CD4-positive, alpha-beta T cell (primary cell): ENCODE results near the gene WDR90. TPM values are rescaled to one million over a fixed set of nuclear protein-coding genes. Genes with fewer than 3 reads are reported as not detected.
A peak's percentile ranks its signal among the peaks of the same experiment; 100 is the strongest.

Source experiments
- ATAC-seq: fragments of 200-7000 bp; cut with Tn5 transposase; one replicate; pipeline ENCODE4 v1.10.0; 2022; ENCODE audit warnings: mild to moderate bottlenecking; ENCODE audit not compliant: poor library complexity
- CTCF ChIA-PET: fragments of 350-600 bp; sonication (Branson Sonifier 250); formaldehyde crosslinking; loops from one replicate; lab custom pipeline; 2021; ENCODE audit warnings: antibody characterized with exemption, inconsistent platforms; lab: Charles Lee
- POLR2A ChIA-PET: fragments of 350-600 bp; sonication (Branson Sonifier 250); formaldehyde crosslinking; loops from one replicate; lab custom pipeline; 2021; ENCODE audit warnings: antibody characterized with exemption, inconsistent platforms; lab: Charles Lee
- DNase-seq, 14 experiments: peaks; one replicate each; pipeline ENCODE4 v3.0.0-alpha.2; 2013 to 2020; ENCODE audit warnings: mixed read lengths in 2 of 14
- H3K27ac ChIP-seq, 2 donors: one replicate each; pipeline versions ENCODE4 v1.5.1 to v1.7.0; 2013; ENCODE audit warnings: low read length in 2 of 2, low read depth in 1 of 2, mild to moderate bottlenecking in 1 of 2
- H3K27me3 ChIP-seq, 2 experiments: 1 replicate in 1 of 2; 2 replicates in 1 of 2; pipeline versions ENCODE4 v1.6.1 to v1.7.0; 2013; ENCODE audit warnings: low read length in 2 of 2, control low read depth in 1 of 2, mild to moderate bottlenecking in 1 of 2, moderate library complexity in 1 of 2; ENCODE audit not compliant: insufficient read depth in 2 of 2, control insufficient read depth in 1 of 2
- H3K36me3 ChIP-seq: one replicate; pipeline ENCODE4 v1.6.1; 2013; ENCODE audit warnings: low read length, control low read depth; ENCODE audit not compliant: insufficient read depth
- H3K4me1 ChIP-seq: one replicate; pipeline ENCODE4 v1.6.1; 2013; ENCODE audit warnings: low read length, control low read depth; ENCODE audit not compliant: insufficient read depth
- H3K4me3 ChIP-seq: one replicate; pipeline ENCODE4 v1.5.1; 2013; ENCODE audit warnings: mild to moderate bottlenecking, low read length, moderate library complexity
- H3K9me3 ChIP-seq, 2 experiments: 1 replicate in 1 of 2; 2 replicates in 1 of 2; pipeline versions ENCODE4 v1.6.1 to v1.7.0; 2013; ENCODE audit warnings: low read length in 2 of 2, mild to moderate bottlenecking in 2 of 2, control low read depth in 1 of 2, moderate library complexity in 1 of 2; ENCODE audit not compliant: control insufficient read depth in 1 of 2, insufficient read depth in 1 of 2
- H3K27ac Mint-ChIP-seq: one replicate; pipeline ENCODE4 v1.8.0; 2020; ENCODE audit warnings: mixed read lengths
- H3K27me3 Mint-ChIP-seq: one replicate; pipeline ENCODE4 v1.8.0; 2021; ENCODE audit warnings: mixed read lengths
- H3K36me3 Mint-ChIP-seq: one replicate; pipeline ENCODE4 v1.8.0; 2021; ENCODE audit warnings: low read depth, mixed read lengths
- H3K4me1 Mint-ChIP-seq: one replicate; pipeline ENCODE4 v1.8.0; 2021; ENCODE audit warnings: low read depth, mixed read lengths
- H3K4me3 Mint-ChIP-seq: one replicate; pipeline ENCODE4 v1.8.0; 2020; ENCODE audit warnings: mild to moderate bottlenecking, mixed read lengths
- H3K9me3 Mint-ChIP-seq: one replicate; pipeline ENCODE4 v1.8.0; 2020; ENCODE audit warnings: mixed read lengths
- intact Hi-C, 2 experiments: fragments of 100-400 bp; cut with DNase I in 1 of 2; cut with micrococcal nuclease in 1 of 2; formaldehyde crosslinking; loops; one replicate each; pipeline versions ENCODE4 v1.15.1 to v1.9.0; 2023 to 2025; cut with DNase I, micrococcal nuclease
- total RNA-seq, 174 experiments: library from RNA in 2 of 174; stranded (reverse) in 2 of 174; gene quantifications; one replicate each; pipeline ENCODE4 v1.2.3 and lab custom pipeline; 2021 to 2026
- TF ChIP-seq, protein P1 (sequence below): fragments of 200-600 bp; IDR thresholded peaks from one replicate; pipeline ENCODE4 v1.8.0; 2022; ENCODE audit warnings: antibody characterized with exemption, mild to moderate bottlenecking

The WDR90 gene
- total RNA-seq, 2 experiments from 2014 or later: 8.1 to 10.3 TPM

DNA sequence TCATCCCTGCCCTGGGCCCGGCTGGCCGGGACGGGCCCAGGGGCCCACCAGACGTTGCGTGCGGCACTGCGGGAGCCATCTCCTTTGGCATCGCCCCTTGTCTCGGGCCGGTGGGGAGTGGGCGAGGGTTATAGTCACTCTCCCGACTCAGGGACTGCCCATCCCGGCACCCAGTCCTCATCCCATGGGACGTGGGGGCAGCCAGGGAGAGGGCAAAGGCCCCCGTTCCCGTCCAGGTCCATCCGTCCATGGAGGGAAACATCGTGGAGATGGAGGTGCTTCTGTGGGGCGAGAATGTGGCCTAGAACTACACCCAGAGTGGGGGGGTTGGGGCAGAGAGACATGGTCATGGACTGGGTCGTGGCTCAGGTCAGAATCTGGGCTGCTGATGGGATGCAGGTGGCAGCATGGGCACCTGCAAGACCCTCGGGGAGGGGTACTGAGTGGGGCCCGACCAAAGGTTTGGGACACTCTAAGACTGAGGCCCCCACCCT is 2.4 kb upstream of the WDR90 start:
- H3K4me3 ChIP-seq: no peak overlapping the region
- Mint-ChIP-seq H3K27me3 (no peaks in the 10 kb centered on the region), H3K27ac (no peak overlapping the region), H3K4me1 (no peaks in the 10 kb centered on the region), H3K36me3 (no peaks in the 10 kb centered on the region), H3K9me3 (no peaks in the 10 kb centered on the region), H3K4me3 (peak overlapping the region; percentile 42)
- TF ChIP-seq, protein P1, sequence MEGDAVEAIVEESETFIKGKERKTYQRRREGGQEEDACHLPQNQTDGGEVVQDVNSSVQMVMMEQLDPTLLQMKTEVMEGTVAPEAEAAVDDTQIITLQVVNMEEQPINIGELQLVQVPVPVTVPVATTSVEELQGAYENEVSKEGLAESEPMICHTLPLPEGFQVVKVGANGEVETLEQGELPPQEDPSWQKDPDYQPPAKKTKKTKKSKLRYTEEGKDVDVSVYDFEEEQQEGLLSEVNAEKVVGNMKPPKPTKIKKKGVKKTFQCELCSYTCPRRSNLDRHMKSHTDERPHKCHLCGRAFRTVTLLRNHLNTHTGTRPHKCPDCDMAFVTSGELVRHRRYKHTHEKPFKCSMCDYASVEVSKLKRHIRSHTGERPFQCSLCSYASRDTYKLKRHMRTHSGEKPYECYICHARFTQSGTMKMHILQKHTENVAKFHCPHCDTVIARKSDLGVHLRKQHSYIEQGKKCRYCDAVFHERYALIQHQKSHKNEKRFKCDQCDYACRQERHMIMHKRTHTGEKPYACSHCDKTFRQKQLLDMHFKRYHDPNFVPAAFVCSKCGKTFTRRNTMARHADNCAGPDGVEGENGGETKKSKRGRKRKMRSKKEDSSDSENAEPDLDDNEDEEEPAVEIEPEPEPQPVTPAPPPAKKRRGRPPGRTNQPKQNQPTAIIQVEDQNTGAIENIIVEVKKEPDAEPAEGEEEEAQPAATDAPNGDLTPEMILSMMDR: no peak
- no peak for ATAC-seq
- peaks cover 39% of the 10 kb centered on the region for H3K4me1 ChIP-seq
- no peaks in the 10 kb centered on the region for H3K27me3 ChIP-seq
- intact Hi-C loops: no loop called here
- DNase-seq: no peak
- ChIA-PET CTCF (no interaction called here), POLR2A (interaction anchor here (1.7 to 2.0 kb wide), 2 partner anchors 21 to 49 kb away, joined by 6 to 8 read pairs; partner anchors contain the start of gene RHOT2)
- no peaks in the 10 kb centered on the region for H3K36me3 ChIP-seq
- no peaks in the 10 kb centered on the region for H3K9me3 ChIP-seq
- H3K27ac ChIP-seq: no peak overlapping the region

DNA sequence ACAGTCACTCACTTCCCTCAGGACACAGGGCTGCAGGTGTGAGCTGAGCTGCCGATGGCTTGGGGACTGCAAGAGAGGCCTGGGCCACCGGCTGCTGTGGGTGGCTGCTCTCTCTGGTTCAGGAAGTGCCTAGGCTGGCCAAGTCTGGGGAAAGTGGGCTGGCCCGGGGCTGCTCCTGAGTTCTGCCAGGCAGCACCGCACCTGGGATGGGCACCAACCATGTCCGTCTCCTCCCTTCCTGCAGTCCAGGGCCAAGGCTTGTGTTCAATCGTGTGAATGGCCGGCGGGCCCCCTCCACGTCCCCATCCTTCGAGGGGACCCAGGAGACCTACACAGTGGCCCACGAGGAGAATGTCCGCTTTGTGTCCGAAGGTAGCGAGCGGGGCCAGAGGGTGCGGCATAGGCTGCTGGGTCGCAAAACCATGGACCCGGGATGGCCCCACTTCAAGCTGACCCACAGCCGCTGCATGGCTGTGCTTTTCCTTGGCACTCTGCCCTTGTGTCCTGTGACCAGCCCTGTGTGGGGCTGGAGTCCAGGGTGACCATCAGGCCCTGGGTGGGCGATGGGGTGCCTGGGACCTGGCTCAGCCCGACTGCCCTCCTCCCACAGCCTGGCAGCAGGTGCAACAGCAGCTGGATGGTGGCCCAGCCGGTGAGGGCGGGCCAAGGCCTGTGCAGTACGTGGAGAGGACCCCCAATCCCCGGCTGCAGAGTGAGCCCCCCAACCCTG is 1.8 kb upstream of the WDR90 start:
- ATAC-seq (no peak), DNase-seq (no peak)
- Histone ChIP-seq H3K36me3 (no peaks in the 10 kb centered on the region), H3K9me3 (no peaks in the 10 kb centered on the region), H3K4me1 (peaks cover 38% of the 10 kb centered on the region), H3K4me3 (no peak overlapping the region), H3K27me3 (no peaks in the 10 kb centered on the region), H3K27ac (no peak overlapping the region)
- H3K27ac Mint-ChIP-seq: no peak overlapping the region
- ChIA-PET CTCF (interaction anchor here (1.2 to 1.3 kb wide), 2 partner anchors 11 to 29 kb away, joined by 3 to 6 read pairs; partner anchors contain the start of gene METTL26), POLR2A (interaction anchor here (1.1 to 2.0 kb wide), 4 partner anchors 11 to 48 kb away, joined by 4 to 8 read pairs (median 6); partner anchors contain the start of genes METTL26, RHBDL1 and RHOT2)
- no peaks in the 10 kb centered on the region for H3K27me3 Mint-ChIP-seq
- intact Hi-C loops: no loop called here
- H3K9me3 Mint-ChIP-seq: no peaks in the 10 kb centered on the region
- H3K36me3 Mint-ChIP-seq: no peaks in the 10 kb centered on the region
- no peaks in the 10 kb centered on the region for H3K4me1 Mint-ChIP-seq
- TF ChIP-seq, protein P1: no peak
- H3K4me3 Mint-ChIP-seq: no peak overlapping the region

DNA sequence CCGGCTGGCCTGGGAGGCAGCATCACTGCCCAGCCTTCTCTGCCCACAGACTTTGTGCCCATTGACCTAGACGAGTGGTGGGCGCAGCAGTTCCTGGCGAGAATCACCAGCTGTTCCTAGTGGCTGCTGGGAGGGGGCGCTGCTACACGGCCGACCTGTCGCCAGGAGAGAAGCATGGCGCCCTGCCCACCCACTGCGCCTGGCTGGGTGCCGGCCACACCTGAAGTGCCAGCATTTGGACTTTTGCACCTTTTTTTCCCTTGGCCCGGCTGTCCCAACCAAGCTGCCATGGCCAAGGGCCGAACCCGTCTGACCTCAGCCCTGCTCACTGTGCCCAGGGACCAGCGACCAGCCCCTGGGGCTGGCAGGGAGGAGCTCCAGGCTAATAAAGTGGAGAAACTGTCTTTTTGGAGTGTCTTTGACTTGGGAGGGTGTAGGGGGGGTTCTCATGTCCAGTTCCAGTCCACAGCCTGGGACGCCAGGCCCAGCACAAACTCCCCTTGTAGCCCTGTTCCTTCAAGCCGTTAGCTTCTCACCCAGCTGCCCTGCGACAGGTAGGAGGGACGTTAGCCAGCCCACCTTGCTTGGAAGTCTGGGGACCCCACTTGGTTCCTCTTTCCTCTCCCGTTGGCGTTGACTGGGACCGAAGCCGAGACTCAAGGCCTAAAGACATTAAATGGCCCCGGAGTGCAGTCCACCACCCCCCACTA is 939 bp upstream of the WDR90 start:
- Mint-ChIP-seq H3K27ac (peak overlapping the region; percentile 66), H3K36me3 (no peaks in the 10 kb centered on the region), H3K27me3 (no peaks in the 10 kb centered on the region), H3K4me3 (peak overlapping the region; percentile 81), H3K4me1 (no peaks in the 10 kb centered on the region), H3K9me3 (no peaks in the 10 kb centered on the region)
- intact Hi-C loops: no loop called here
- no peaks in the 10 kb centered on the region for H3K27me3 ChIP-seq
- ATAC-seq (no peak), DNase-seq (peak in 5 of 14 experiments; percentile 24 to 66 (median 32))
- H3K36me3 ChIP-seq: no peaks in the 10 kb centered on the region
- TF ChIP-seq, protein P1: peak; percentile 17
- CTCF ChIA-PET: interaction anchor here (1.0 to 1.3 kb wide), 3 partner anchors 12 to 69 kb away, joined by 3 to 6 read pairs (median 3); partner anchors contain the start of gene METTL26
- no peaks in the 10 kb centered on the region for H3K9me3 ChIP-seq
- peak overlapping the region; percentile 79 to 80 for H3K27ac ChIP-seq
- peak overlapping the region; percentile 64 for H3K4me3 ChIP-seq
- peaks cover 30% of the 10 kb centered on the region for H3K4me1 ChIP-seq
- POLR2A ChIA-PET: interaction anchor here (1.1 to 2.0 kb wide), 4 partner anchors 12 to 47 kb away, joined by 4 to 8 read pairs (median 6); partner anchors contain the start of genes METTL26, RHBDL1 and RHOT2
